HepG2 (cell line): ENCODE data around the gene AARS2. TPM values are rescaled to one million over a fixed set of nuclear protein-coding genes. Genes with fewer than 3 reads are reported as not detected.

Experiments
- BRCA1 ChIP-seq: sonication (generic); formaldehyde crosslinking; IDR thresholded peaks from 2 replicates; pipeline ENCODE4 v1.4.0; 2020; ENCODE audit warnings: missing genetic modification reagents
- GATA4 ChIP-seq: sonication (generic); IDR thresholded peaks from 2 replicates; pipeline ENCODE4 v1.6.1; 2016; ENCODE audit warnings: antibody characterized with exemption, low read depth, borderline replicate concordance
- HMGA1 ChIP-seq: sonication (generic); formaldehyde crosslinking; conservative IDR thresholded peaks from 2 replicates; pipeline ENCODE4 v1.4.0; 2020; ENCODE audit warnings: missing genetic modification reagents
- HNF4G ChIP-seq, 2 experiments: sonication (generic) in 1 of 2; formaldehyde crosslinking in 1 of 2; IDR thresholded peaks; 2 replicates each; pipeline versions ENCODE4 v1.4.0 to v1.6.1; 2011 to 2020; ENCODE audit warnings: borderline replicate concordance in 2 of 2, low read depth in 2 of 2, mild to moderate bottlenecking in 2 of 2, low read length in 1 of 2, missing genetic modification reagents in 1 of 2, moderate library complexity in 1 of 2
- HOMEZ ChIP-seq: IDR thresholded peaks from 2 replicates; pipeline ENCODE4 v1.6.1; 2016; ENCODE audit warnings: low read depth
- KDM1A ChIP-seq: IDR thresholded peaks from 2 replicates; pipeline ENCODE4 v1.6.1; 2016; ENCODE audit warnings: missing compliant biosample characterization
- KLF11 ChIP-seq: IDR thresholded peaks from 2 replicates; pipeline ENCODE4 v1.6.1; 2016; ENCODE audit warnings: missing compliant biosample characterization
- MED13 ChIP-seq: sonication (generic); formaldehyde crosslinking; IDR thresholded peaks from 2 replicates; pipeline ENCODE4 v1.5.0; 2020; ENCODE audit warnings: missing genetic modification reagents
- MLLT10 ChIP-seq: sonication (generic); formaldehyde crosslinking; IDR thresholded peaks from 2 replicates; pipeline ENCODE4 v1.4.0; 2020; ENCODE audit warnings: missing genetic modification reagents
- NFYB ChIP-seq: sonication (generic); formaldehyde crosslinking; IDR thresholded peaks from 2 replicates; pipeline ENCODE4 v1.4.0; 2020; ENCODE audit warnings: missing genetic modification reagents
- NR0B2 ChIP-seq: sonication (generic); formaldehyde crosslinking; IDR thresholded peaks from 2 replicates; pipeline ENCODE4 v1.4.0; 2020; ENCODE audit warnings: mild to moderate bottlenecking, missing genetic modification reagents
- POLR2AphosphoS5 ChIP-seq: IDR thresholded peaks from 2 replicates; pipeline ENCODE4 v1.6.1; 2012; ENCODE audit warnings: low read depth, low read length
- RXRA ChIP-seq: sonication (generic); formaldehyde crosslinking; IDR thresholded peaks from 2 replicates; pipeline ENCODE4 v1.5.1; 2020; ENCODE audit warnings: missing genetic modification reagents
- THAP8 ChIP-seq: sonication (generic); formaldehyde crosslinking; IDR thresholded peaks from 2 replicates; pipeline ENCODE4 v1.5.1; 2020; ENCODE audit warnings: missing genetic modification reagents, mild to moderate bottlenecking, borderline replicate concordance
- THRA ChIP-seq: sonication (generic); formaldehyde crosslinking; IDR thresholded peaks from 2 replicates; pipeline ENCODE4 v1.4.0; 2020; ENCODE audit warnings: missing genetic modification reagents, borderline replicate concordance
- YY1 ChIP-seq: IDR thresholded peaks from 2 replicates; pipeline ENCODE4 v1.6.1; 2011; ENCODE audit warnings: low read length, low read depth, moderate library complexity, mild to moderate bottlenecking; ENCODE audit not compliant: insufficient read depth, insufficient replicate concordance
- ZBTB25 ChIP-seq: IDR thresholded peaks from 2 replicates; pipeline ENCODE4 v1.6.1; 2018; ENCODE audit warnings: missing genetic modification reagents
- ZMYM4 ChIP-seq: sonication (generic); formaldehyde crosslinking; IDR thresholded peaks from 2 replicates; pipeline ENCODE4 v1.8.1; 2023; ENCODE audit warnings: mild to moderate bottlenecking, missing genetic modification reagents
- ZNF17 ChIP-seq: sonication (generic); formaldehyde crosslinking; IDR thresholded peaks from 2 replicates; pipeline ENCODE4 v1.5.0; 2020; ENCODE audit warnings: mild to moderate bottlenecking, missing genetic modification reagents
- ZNF281 ChIP-seq: sonication (generic); formaldehyde crosslinking; IDR thresholded peaks from 2 replicates; pipeline ENCODE4 v1.4.0; 2020; ENCODE audit warnings: missing genetic modification reagents, borderline replicate concordance
- ZNF589 ChIP-seq: sonication (generic); formaldehyde crosslinking; conservative IDR thresholded peaks from 2 replicates; pipeline ENCODE4 v1.8.0; 2022; ENCODE audit warnings: mild to moderate bottlenecking, moderate library complexity, missing genetic modification reagents
- ZNF790 ChIP-seq: sonication (generic); formaldehyde crosslinking; IDR thresholded peaks from 2 replicates; pipeline ENCODE4 v1.8.0; 2022; ENCODE audit warnings: missing genetic modification reagents, mild to moderate bottlenecking, borderline replicate concordance
- polyA plus RNA-seq, 8 experiments: library from polyadenylated mRNA; depleted of rRNA in 3 of 8; stranded (reverse) in 7 of 8; unstranded in 1 of 8; fragments of >200 nt; fragmentation: Illumina TruSeq in 4 of 8; extraction: Trizol in 4 of 8; gene quantifications; 2 replicates each; pipeline versions ENCODE4 v1.2.1 to v1.2.3, GENCODE V29; 2011 to 2016; ENCODE audit warnings: low read depth in 4 of 8, missing spikeins in 1 of 8, mixed read lengths in 1 of 8; ENCODE audit not compliant: insufficient read depth in 1 of 8
- total RNA-seq, 5 experiments: library from RNA; depleted of rRNA; stranded (reverse); fragments of >200 nt; fragmentation: Illumina TruSeq; extraction: Trizol; gene quantifications; 2 replicates each; pipeline ENCODE4 v1.2.3, GENCODE V29; 2016; ENCODE audit warnings: low read depth in 1 of 5

The AARS2 gene
- total and polyA plus RNA-seq, 2 of the 13 experiments (the other 11 are each of a cell fraction or from before 2014, with no cell fraction given): 7.5 to 24.1 TPM

GRCh38 chr6:44263354-44264100 lies 49.6 kb downstream of the AARS2 start (continued):
- TF ChIP-seq ZNF589: no peak
- TF ChIP-seq ZNF281: peak; percentile 64; the same call in 1 of the 2 replicates
- TF ChIP-seq ZBTB25: no peak
- TF ChIP-seq RXRA (CRISPR knock-in tag): no peak
- no peak for TF ChIP-seq BRCA1
- TF ChIP-seq NR0B2 (CRISPR knock-in tag): no peak
- no peak for TF ChIP-seq MLLT10 (CRISPR knock-in tag)
- no peak for TF ChIP-seq NFYB
- TF ChIP-seq KDM1A (CRISPR knock-in tag): no peak
- no peak for TF ChIP-seq MED13 (CRISPR knock-in tag)
- peak; percentile 7 for TF ChIP-seq YY1
- no peak for TF ChIP-seq THAP8
- TF ChIP-seq HOMEZ (CRISPR knock-in tag): 0 out of 2 replicates have a peak, but pooled peaks have one; percentile 24
- TF ChIP-seq HNF4G (IDR thresholded peaks at IDR 0.05; ENCODE audit: borderline replicate concordance, low read depth, low read length): 0 out of 2 replicates have a peak, but pooled peaks have one; percentile 12
- TF ChIP-seq HNF4G (CRISPR knock-in tag; IDR thresholded peaks at IDR 0.05; ENCODE audit: borderline replicate concordance, low read depth): no peak
- 0 out of 2 replicates have a peak, but pooled peaks have one; percentile 21 for TF ChIP-seq POLR2AphosphoS5
- TF ChIP-seq THRA: no peak
- TF ChIP-seq ZMYM4 (CRISPR knock-in tag): no peak
- TF ChIP-seq KLF11 (CRISPR knock-in tag): no peak
- no peak for TF ChIP-seq GATA4
- no peak for TF ChIP-seq ZNF17 (CRISPR knock-in tag)
- TF ChIP-seq ZNF790 (CRISPR knock-in tag): no peak
- no peak for TF ChIP-seq HMGA1 (CRISPR knock-in tag)
